ENCODE measurements around the gene ZNHIT2.

ZNHIT2 gene

DNA sequence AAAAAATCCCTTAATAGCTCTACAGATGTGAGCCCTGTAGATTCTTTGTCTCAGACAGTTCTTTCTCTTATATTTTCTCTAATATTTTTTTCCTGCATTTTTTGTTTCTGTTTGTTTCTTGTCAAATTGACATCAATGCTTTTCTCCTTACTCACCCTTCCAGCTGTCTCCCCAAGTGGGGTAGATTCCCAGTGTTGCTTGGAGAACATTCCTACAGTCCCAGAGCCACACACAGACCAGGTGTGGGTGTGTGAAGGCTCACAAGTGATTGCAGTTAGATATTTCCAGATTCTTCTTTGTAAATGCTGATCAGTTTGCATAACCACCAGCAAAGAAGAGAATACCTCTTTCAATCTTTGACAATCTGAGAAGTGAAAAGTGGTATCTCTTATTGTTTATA lies 14.0 kb downstream of the ZNHIT2 start:
- DNase-seq (ENCODE audit: low spot score), result no peak

DNA sequence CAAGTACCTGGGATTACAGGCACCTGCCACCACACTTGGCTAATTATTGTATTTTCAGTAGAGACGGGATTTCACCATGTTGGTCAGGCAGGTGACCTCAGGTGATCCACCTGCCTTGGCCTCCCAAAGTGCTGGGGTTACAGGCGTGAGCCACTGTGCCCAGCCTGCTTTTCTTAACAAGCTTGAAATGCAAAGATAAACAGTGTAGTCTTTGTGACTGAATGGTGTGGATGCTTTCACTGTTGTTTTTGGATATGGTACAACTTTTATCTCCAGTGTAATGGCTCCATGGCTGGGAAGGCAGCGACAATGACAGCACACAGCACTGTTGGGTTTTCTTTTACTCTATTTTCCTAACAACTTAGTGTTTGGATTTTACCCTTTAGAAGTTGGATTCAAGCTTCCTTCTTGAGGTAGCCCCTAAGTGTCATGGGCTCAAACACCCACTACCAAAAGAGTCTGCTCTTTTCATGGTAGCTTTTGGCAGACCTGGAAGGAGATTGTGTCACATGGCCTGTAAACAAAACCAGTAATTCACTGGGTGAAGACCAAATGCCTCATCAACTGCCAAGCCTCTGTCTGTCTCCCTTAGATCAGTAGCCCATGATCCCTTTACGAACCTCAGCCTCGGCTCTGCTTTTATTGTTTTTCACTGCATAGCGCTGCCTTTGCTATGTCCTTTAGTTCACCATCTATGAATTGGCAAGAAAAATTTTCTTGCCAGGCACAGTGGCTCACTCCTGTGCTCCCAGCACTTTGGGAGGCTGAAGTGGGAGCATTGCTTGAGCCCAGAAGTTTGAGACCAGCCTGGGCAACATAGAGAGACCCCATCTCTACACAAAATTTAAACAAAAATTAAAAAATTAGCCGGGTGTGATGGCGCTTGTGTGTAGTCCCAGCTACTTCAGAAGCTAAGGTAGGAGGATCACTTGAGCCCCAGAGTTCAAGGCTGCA lies 15.1 kb downstream of the ZNHIT2 start:
- DNase-seq (ENCODE audit: low spot score), result no peak

DNA sequence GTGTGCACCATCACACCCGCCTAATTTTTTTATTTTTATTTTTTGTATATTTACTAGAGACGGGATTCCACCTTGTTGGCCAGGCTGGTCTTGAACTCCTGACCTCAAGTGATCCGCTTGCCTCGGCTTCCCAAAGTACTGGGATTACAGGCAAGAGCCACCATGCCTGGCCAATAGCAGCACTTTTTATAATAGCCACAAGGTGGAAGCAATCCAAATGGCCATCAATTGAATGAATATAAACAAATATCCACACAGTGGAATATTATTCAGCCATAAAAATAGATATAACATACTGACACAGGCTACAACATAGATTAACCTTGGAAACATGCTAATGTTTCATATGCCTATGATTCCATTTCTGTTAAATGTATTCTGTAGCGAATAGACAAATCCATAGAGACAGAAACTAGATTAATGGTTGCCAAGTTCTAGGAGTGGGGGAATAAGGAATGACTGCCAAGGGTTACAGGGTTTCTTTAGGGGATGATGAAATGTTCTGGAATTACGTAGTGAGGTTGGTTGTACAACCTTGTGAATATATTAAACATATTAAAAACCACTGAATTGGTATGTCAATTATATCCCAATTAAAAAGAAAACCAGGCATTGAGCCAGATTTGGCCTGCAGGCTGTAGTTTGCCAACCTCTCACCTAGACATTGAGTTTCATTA lies 16.7 kb downstream of the ZNHIT2 start:
- no peak for DNase-seq (ENCODE audit: low spot score)

DNA sequence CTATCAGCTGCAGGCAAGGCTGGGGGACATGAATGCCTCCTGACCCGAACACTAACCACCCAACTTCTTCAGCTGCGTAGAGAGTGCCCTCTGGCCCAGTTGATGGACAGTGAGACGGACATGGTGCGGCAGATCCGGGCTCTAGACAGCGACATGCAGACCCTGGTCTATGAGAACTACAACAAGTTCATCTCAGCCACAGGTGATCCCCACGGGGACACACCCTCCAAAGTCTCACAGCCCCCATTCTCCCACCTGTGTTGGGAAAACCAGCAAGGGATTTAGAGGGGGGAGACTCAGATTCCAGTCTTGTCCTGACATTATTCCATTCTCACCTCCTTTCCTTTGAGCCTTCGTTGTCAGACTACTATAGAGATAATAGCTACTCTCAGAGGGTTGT lies 20.6 kb downstream of the ZNHIT2 start:
- DNase-seq (ENCODE audit: low spot score), result no peak

DNA sequence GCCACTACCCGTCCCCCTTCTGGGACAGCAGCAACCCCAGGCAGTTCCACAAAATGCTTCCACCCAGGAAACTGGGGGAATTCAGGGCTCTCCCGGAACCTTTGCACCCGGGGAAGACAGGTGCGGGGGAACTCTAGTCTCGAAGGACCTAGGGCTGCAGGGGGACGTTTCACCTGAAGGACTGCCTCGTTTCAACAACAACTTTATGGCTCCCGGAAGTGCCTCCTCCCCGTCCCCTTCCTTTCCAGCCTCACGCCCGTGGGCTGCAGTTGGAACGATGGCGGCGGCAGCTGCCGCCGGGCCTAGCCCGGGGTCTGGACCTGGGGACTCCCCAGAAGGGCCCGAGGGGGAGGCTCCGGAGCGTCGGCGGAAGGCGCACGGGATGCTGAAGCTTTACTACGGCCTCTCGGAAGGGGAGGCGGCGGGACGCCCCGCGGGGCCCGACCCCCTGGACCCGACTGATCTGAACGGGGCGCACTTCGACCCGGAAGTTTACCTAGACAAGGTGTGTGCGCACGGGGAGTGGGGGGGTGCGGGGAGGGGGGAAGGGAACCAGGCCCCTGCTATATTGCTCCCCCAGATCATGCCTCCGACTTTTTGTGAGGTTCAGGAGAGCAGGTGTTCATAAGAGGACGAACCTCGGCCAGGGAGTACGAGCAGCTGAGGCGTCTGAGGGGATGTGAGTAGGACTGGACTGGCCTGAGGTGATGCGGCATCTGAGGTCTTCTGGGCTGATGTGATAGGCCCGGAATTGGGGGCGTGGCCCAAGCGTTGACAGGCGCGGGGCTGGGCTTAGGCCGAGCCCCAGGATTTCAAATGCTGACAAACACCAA lies 21.3 kb downstream of the ZNHIT2 start, which contains the start of gene VPS51:
Gene VPS51 (plus strand): TSS at position 241 of the 833 bp plus-strand sequence. CDS start 37 bp downstream, at position 278.
- peak; percentile 91 for DNase-seq (ENCODE audit: low spot score)

DNA sequence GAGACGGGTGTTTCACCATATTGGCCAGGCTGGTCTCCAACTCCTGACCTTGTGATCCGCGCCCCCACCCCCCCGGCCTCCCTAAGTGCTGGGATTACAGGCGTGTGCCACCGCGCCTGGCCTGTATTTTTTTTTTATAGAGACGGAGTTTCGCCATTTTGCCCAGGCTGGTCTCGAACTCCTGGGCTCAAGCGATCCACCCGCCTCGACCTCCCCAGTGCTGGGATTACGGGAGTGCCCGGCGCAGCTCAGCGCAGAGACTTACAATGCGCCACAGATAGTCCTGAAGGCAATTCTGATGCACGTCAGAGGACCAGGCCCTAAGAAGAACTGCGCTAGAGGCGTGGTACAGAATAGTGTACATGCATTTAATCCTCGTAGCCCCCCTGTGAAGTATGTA lies 22.1 kb downstream of the ZNHIT2 start:
- DNase-seq (ENCODE audit: low spot score), result no peak

DNA sequence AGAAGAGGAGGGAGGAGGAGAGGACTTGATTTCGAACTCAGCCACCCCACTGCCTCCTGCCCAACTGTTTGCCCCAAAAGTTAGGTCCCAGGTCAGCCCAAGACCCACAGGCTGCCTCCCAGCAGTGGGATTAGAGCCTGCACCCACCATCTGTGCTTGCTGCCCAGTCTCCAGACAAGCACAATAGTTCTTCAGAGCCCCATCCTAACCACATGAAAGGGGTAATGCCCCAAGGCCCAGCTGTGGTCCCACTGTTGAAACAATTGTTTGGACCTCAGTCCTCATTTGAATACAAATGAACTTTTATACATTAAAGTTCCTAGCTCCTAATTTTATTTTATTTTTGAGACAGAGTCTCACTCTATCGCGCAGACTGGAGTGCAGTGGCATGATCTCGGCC lies 26.9 kb downstream of the ZNHIT2 start:
- no peak for DNase-seq (ENCODE audit: low spot score)

DNA sequence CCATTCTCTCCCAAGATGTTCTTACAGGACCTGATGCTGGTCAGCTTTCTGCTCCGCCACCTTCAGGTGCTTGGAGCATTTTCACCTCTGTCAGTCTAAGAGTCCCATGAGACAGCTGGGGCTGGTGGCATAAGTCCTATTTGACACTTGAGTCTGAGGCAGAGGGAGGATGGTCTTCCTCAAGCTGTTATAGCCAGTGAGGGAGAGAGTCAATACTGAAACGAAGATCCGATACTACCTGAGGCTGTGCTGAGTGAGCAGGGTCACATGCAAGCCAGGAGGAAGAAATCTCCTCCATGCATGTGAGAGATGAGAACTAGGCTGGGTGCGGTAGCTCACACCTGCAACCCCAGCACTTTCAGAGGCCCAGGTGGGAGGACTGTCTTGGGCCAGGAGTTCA lies 27.9 kb downstream of the ZNHIT2 start:
- DNase-seq (ENCODE audit: low spot score), result no peak

DNA sequence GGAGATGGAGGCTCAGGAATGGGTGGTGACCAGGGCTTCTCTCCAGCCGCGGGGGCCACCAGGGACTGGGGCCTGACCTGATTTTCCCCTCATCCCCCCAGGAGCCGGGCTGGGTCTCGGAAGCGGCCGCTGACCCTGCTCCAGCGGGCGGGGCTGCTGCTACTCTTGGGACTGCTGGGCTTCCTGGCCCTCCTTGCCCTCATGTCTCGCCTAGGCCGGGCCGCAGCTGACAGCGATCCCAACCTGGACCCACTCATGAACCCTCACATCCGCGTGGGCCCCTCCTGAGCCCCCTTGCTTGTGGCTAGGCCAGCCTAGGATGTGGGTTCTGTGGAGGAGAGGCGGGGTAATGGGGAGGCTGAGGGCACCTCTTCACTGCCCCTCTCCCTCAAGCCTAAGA lies 29.7 kb downstream of the ZNHIT2 start:
- no peak for DNase-seq (ENCODE audit: low spot score)

DNA sequence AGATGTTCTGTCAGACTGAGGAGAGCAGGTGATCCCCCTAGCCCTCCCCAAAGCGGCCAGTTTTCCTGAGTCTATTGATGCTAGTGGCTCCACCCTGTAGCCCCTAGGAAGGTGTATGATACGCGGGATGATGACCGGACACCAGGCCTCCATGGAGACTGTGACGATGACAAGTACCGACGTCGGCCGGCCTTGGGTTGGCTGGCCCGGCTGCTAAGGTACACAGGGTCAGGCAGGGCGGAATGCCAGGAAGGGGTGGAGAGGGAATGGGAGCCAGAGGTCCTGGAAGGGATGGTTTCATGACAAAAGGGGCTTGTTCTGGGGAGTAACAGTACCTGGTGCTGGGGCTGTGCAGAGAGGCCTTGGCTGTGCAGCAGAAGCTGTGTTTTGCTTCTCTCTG lies 30.3 kb downstream of the ZNHIT2 start:
- DNase-seq (ENCODE audit: low spot score), result no peak

DNA sequence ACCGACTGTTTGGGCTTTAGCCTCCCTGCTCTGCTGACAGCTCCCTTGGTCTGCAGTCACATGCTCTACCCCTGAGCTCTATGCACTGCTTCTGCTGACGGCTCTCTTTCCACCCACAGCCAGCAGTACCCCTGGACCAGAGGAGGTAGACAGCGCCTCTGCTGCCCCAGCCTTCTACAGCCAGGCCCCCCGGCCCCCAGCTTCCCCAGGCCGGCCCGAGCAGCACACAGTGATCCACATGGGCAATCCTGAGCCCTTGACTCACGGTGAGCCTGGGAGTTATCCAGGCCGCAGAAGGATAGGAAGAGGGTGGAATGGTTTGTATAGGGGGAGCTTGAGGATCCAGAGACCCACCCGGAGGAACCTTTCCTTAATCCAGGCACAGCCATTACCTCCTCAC lies 30.7 kb downstream of the ZNHIT2 start:
- no peak for DNase-seq (ENCODE audit: low spot score)

DNA sequence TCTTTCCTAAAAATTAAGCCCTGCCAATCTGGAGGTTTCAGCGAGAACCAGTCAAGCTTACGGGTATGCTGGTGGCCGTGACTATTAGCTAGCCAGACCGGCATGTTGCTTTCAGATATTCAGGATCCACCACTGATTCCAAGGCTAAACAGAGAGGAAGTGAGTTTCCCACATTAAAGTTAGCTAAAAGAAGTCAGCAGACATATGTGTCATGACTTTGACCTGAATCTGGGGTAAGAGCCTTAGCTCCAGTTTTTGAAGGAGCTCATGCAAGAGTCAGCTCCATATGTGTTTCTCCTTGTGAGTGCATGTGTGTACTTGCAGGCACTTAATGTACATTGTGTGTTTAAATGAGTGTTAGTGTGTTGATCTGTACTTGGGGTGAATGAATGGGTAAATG lies 32.1 kb downstream of the ZNHIT2 start:
- DNase-seq (ENCODE audit: low spot score), result no peak

DNA sequence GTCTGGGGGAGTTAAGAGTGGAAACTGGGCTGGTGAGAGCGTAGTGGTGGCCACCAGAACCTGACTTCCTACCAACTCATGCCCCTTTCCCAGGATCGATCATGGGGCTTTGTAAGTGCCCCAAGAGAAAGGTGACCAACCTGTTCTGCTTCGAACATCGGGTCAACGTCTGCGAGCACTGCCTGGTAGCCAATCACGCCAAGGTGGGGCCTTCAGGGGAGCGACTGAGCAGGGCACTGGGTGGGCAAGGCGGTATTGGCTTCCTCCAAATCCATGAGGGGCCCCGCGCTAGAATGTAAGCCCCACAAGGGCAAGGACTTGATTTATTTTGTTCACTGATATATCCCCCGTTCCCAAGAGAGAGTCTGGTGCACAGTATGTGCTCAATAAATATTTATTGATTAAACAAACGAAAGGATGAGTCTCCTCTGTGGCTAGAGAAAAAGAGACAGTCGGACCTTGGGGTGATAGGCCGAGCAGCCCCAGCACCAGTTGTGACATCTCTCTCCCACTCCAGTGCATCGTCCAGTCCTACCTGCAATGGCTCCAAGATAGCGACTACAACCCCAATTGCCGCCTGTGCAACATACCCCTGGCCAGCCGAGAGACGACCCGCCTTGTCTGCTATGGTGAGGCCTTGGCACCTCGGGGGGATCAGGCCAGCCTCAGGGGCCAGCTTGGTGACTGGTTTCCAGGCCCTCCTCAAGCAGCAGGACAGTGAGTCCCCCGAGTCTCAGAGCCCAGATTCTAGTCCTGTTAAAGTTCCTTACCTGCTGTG lies 32.7 kb downstream of the ZNHIT2 start:
- no peak for DNase-seq (ENCODE audit: low spot score)

DNA sequence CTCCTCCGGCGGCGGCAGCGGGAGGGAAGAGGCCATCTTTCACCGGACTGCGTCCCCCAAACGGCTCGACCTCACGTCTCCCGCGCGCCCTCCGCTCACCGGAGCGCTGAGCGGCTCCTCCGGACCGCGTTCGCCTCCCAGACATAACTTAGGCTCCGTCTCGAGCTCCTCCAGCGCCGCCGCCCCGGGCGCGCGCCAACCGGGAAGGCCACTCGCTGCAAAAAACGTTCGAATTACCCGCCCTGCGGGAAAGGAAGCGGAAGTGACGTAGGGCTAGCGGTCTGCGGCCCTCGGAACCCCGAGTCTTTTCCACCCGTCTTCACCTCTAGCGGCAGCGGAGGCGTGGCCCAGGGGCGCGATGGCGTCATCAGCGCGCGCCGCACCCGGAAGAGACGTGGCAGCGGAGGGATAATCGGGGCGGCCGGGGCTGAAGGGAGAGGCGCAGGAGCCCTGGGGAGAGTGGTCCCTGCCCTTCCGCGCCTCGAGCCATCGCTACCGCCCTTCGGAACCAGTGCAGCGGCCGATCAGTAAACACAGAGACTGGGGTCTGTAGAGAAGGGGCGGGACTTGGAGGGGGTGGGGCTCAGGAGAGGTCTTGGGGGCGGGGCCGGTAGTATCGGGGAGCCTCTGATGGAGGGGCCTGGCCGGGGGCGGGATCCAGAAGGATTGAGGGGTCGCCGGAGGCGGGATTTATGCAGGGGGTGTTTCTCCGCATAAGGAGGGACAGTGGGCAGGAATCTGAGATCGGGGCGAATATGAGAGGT lies 33.5 kb downstream of the ZNHIT2 start, which contains the start of the genes CDCA5 and ZFPL1:
Gene CDCA5 (minus strand): TSS at position 207 of the 764 bp plus-strand sequence. CDS start 62 bp downstream, at position 145.
Gene ZFPL1 (plus strand): TSS at position 389 of the 764 bp plus-strand sequence. CDS start 477 bp downstream, outside the sequence.
- DNase-seq (ENCODE audit: low spot score), result peak; percentile 97

DNA sequence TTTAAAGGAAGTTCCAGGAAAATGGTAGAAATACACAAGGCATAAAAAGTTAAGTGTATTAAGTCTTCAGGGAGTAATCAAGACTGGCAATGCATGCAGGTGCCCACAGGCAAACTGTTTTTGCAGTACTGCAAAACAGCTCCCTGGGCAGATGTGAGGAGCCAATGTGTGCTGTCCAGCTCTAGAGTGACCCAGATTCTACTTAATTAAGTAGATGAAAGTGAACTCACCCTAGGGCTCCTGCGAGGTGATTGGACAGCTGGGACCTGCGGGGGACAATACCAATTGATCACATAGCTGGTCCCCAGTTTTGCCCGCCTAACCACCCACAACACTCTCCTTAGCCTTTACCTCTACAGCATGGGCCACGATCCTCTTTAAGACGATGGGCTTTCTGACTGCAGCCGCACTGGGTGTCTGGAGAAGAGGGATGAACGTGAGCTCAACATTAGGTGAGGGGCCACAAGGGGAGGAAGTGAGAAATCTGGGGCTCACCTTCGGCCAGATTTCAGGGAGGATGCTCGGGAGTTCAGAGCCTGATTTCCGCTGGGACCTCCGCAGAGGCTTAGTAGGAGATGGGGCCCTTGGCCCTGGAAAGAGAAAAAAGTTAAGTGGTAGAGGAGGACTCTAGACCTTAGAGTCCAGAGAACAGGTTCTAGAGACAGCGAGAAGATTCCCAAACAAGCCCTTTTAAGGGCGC lies 34.2 kb downstream of the ZNHIT2 start:
- DNase-seq (ENCODE audit: low spot score), result no peak

DNA sequence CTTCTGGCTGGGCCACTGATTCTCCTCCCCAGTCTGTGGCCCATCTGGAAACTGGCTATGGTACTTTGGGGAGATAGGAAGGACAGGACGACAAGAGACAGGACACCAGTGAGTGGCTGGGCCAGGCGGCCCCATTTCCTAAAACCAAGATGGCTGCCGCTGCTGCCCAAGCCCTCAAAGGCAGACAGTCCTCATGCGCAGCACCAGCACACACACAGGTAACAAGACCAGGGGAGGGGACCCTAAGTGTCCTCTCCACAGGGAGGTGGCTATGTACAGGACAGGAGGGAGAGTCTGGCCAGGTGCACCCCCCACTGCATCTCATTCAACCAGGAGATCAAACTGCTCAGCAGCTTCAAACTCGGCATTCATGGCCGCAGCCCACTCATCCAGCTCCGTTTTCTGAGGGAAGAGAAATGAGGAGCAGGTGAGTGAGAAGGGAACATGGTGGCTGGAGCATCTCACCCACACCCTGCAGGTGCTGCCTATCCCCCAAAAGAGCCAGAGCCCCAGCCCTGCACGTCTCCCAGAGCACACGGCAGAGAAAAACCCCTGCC lies 38.6 kb downstream of the ZNHIT2 start:
- DNase-seq (ENCODE audit: low spot score), result no peak

DNA sequence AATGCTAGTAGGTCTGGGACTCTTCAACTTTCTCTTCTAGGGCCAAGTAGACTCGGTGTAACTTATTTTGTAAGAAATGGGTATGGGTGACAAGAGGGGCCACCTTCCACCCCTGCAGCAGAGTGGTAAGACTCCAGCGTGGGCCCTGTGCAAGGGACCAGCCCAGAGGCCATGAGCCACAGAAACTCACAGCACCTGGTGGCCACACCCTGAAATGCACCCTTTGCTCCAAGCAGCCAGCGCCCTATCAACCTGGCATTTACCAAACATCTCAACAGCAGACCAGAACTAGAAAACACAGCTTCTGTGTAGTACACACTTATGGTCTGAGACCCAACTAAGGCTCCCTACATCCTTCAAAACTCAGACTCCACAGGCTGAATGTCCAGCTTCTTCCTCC lies 39.4 kb downstream of the ZNHIT2 start:
- peak; percentile 43 for DNase-seq (ENCODE audit: low spot score)

DNA sequence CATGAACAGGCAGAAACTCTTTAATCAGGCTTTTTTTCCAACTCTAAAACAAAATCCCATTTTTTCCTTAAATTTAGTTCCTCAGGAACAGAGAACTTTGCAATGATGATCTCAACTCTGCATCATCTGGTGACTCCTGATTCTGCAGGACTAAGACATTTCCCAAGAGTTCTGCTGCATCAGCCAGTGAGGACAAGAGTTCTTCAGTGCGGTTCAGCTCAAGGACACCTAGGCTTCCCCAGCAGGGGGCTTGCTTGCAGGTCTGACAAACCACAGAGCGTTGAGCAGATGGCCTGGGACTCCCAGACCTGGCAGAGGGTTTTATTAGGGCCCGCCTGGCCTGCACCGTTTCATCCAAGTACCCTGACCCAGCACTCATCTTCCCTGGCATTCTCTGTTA lies 40.0 kb downstream of the ZNHIT2 start:
- no peak for DNase-seq (ENCODE audit: low spot score)

DNA sequence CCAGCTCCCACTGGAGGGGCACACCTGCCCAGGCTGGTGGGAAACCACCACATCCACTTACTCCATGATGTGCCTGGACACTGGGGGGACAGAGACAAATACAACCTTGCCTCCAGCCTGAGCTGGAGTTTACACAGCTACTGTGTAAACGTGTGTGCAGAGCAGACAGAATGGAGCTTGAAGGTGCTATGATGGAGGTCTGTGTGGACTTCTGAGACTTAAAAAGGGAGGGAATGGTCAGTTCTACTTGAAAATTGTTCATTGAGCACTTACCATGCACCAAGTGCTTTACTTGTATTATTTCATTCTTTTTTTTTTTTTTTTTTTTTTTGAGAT lies 44.9 kb downstream of the ZNHIT2 start:
- DNase-seq (ENCODE audit: low spot score), result no peak
